GM13977 (cell line): ENCODE measurements around the gene RNF123.

Source experiments
- DNase-seq: peaks from one replicate; pipeline ENCODE4 v3.0.0; 2012; ENCODE audit warnings: low spot score
- CTCF ChIP-seq: IDR thresholded peaks from 2 replicates; pipeline ENCODE4 v1.5.1; 2012; ENCODE audit warnings: mild to moderate bottlenecking, control low read depth; ENCODE audit not compliant: insufficient read depth; ENCODE audit errors: extremely low read depth, missing control alignments
- in situ Hi-C: fragments of 300-500 bp; cut with MboI; formaldehyde crosslinking; loops from one replicate; pipeline ENCODE4 v1.12.0; 2022; ENCODE audit warnings: low sequenced_read_pairs, low pct_unique_long_range_greater_than_20kb, mixed read lengths, inconsistent platforms; ENCODE audit not compliant: unreplicated experiment

RNF123 gene

DNA sequence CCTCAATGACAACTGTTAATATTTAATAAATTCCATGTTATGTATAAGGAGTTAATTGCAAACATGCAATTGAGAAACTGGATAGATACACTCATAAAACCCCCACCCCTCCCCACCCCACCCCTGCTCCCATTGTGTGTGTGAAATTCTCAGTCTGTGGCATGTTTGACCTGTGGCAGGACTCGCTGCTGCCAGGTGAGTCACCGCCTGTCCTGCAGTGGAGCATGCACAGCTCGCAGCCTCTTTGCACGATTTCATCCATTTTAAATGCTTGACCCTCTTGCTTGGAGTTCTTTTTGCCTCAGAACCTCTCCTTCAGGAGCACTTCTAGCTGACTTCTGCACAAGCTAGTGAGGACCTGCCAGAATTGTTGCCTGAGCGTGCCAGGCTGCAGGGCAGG is 20.5 kb upstream of the RNF123 start:
- in situ Hi-C loops = no loop called here
- no peak for TF ChIP-seq CTCF
- no peak for DNase-seq

- in situ Hi-C loops = no loop called here
- DNase-seq = no peak
- no peak for TF ChIP-seq CTCF
Measured at GRCh38 chr3:49669352-49669751, 20.0 kb upstream of the RNF123 start.

- DNase-seq = no peak
- in situ Hi-C loops = loop anchor here (10.0 kb wide), 1 partner anchor 126 kb away; no protein-coding TSS in a partner anchor
- no peak for TF ChIP-seq CTCF
Measured at GRCh38 chr3:49670940-49671290, 18.4 kb upstream of the RNF123 start.

DNA sequence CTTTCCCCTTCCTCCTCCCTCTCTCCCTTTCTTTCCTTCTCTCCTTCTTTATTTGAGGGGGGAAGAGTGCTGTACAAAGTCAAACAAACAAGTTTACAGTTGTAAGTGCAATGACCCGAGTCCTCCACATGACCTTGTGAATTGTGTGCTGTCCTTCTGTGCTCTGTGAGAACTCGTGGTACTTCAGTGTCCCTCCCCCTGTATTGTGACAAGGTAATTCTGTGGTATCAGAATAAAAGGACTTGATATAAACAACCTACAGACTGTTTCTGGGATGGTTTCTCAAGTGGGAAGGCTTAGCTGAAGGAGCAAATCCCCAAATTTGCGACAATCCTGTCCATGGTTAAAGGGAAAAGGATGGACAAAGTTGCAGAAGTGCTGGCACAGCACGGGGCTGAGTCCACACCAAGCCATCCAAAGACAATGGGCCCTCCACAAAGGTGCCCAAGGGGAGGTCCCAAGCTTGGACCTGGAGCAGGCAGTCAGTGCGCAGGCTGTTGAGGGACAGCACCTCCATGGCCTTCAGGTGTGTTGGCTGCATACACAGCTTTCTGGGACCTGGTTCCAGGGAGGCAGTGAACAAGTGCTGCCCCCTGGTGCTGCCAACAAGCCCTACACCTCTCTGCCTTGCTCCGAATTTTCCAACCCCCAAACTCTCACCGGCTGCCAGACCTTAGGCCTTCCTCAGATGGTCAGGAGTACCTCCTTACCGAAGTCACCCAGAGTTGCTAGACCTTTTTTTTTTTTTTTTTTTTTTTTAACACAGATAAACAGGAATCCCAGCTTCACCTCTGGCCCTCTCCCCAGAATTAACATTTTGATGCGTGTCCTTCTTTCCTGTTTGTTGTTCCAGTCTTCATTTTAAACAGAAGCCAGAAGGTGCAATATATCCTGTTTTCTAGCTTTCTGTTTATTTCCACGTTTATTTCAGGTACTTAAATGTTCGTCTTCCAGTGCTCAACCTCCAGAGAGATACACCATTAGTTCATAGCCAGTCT is 17.8 kb upstream of the RNF123 start:
- in situ Hi-C loops = loop anchor here (10.0 kb wide), 1 partner anchor 127 kb away; no protein-coding TSS in a partner anchor
- peak; percentile 87 for DNase-seq
- peak; percentile 83 for TF ChIP-seq CTCF

DNA sequence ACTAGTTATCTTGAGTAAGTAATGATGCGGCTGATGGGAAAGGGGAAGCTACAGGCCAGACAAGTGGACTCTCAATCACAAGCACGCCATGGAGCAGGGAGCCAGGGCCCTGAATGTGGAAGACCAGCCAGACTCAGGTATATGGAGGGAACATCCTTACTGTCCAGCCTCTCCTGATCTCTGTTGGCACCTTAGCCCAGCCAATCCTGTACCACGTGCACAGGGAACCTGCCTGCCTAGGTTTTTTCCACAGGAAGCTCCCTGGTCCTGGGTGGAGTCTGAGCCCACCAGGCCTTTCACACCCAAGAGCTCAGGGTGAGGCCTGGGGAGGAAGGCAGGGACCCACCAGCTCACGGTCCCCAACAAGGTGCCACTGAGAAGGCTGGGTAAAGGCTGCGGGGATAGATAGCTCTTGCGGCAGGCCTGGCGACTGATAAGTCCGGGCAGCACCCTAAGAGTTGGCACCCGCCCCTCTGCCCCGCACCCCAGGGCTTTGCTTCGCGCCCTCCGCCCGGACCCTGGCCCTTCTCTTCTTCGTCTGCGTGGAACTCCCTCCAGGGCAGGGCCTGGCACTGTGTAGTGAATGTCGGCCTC is 16.1 kb upstream of the RNF123 start:
- no peak for TF ChIP-seq CTCF
- in situ Hi-C loops = loop anchor here (10.0 kb wide), 1 partner anchor 128 kb away; no protein-coding TSS in a partner anchor
- no peak for DNase-seq

DNA sequence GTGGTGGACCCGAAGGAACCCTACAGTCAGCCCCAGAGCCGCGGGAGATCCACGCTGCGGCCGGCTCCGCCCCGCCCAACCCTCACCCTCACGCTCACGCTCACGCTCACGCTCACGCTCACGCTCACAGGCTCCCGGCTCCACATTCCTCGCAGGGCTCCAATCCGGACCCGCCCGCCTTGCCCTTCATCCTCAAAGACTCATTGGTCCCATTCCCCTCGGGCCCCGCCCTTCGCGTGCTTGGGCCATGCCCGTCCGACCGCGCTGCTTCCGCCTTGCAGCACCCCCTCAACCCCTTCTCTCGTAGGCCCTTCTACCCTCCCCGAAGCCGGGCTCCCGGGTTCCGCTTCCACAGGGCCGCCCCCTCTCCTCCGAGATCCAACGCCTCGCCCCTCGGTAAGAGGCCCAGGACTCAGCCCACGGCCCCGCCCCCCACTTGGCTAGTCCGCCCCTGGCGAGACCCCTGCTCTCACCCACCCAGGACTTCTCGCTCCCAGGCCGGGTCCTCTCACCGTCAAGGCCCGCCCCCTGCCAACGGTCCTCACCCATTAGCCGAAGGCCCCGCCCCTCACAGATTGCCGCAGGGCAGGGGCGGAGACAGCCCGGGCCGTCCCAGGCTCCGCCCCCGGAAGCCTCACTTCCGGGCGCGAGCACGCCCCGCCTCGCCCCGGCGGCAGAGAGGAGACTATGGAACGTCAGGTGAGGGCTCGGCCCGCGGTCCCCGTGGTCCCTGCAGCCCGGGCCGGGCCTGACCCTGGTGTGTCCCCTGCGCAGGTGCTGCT is 15.5 kb upstream of the RNF123 start, which contains the start of gene APEH:
Gene APEH, plus strand, starts transcription at position 637 of the 782 bp plus-strand sequence. Its CDS starts 51 bp downstream, at position 688.
- in situ Hi-C loops = loop anchor here (10.0 kb wide), 1 partner anchor 129 kb away; no protein-coding TSS in a partner anchor
- peak; percentile 99 for DNase-seq
- TF ChIP-seq CTCF = no peak
